ENCODE measurements around the gene PRAMEF1.

DNA sequence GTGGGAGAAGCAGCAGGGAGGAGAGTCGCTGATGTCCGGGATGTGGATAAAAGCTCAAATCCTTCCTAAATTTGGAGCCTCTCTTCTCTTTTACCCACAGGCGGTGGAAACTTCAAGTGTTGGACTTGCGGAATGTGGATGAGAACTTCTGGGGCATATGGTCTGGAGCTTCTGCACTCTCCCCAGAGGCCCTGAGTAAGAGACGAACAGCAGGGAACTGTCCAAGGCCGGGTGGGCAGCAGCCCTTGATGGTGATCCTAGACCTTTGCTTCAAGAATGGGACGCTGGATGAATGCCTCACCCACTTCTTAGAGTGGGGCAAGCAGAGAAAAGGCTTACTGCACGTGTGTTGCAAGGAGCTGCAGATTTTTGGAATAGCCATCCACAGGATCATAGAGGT, 15.8 kb upstream of the PRAMEF1 start:
- TF ChIP-seq, protein P1, sequence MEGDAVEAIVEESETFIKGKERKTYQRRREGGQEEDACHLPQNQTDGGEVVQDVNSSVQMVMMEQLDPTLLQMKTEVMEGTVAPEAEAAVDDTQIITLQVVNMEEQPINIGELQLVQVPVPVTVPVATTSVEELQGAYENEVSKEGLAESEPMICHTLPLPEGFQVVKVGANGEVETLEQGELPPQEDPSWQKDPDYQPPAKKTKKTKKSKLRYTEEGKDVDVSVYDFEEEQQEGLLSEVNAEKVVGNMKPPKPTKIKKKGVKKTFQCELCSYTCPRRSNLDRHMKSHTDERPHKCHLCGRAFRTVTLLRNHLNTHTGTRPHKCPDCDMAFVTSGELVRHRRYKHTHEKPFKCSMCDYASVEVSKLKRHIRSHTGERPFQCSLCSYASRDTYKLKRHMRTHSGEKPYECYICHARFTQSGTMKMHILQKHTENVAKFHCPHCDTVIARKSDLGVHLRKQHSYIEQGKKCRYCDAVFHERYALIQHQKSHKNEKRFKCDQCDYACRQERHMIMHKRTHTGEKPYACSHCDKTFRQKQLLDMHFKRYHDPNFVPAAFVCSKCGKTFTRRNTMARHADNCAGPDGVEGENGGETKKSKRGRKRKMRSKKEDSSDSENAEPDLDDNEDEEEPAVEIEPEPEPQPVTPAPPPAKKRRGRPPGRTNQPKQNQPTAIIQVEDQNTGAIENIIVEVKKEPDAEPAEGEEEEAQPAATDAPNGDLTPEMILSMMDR (IDR thresholded peaks at IDR 0.05), result no peak
- no peak for TF ChIP-seq POLR2A (IDR thresholded peaks at IDR 0.05)

Measured in adrenal gland (tissue), 5 donors.